ENCODE data around the gene RHBDD3. TPM values are rescaled to one million over a fixed set of nuclear protein-coding genes. Genes with fewer than 3 reads are reported as not detected.
A peak's percentile ranks its signal among the peaks of the same experiment; 100 is the strongest.
"Not testable (repeated sequence)": the region's sequence is repeated elsewhere in the genome, so short reads cannot be mapped to it uniquely, and the experiment has no call there.

Gene RHBDD3
- total RNA-seq, 1 donor from 2014 or later = 19.0 TPM

DNA sequence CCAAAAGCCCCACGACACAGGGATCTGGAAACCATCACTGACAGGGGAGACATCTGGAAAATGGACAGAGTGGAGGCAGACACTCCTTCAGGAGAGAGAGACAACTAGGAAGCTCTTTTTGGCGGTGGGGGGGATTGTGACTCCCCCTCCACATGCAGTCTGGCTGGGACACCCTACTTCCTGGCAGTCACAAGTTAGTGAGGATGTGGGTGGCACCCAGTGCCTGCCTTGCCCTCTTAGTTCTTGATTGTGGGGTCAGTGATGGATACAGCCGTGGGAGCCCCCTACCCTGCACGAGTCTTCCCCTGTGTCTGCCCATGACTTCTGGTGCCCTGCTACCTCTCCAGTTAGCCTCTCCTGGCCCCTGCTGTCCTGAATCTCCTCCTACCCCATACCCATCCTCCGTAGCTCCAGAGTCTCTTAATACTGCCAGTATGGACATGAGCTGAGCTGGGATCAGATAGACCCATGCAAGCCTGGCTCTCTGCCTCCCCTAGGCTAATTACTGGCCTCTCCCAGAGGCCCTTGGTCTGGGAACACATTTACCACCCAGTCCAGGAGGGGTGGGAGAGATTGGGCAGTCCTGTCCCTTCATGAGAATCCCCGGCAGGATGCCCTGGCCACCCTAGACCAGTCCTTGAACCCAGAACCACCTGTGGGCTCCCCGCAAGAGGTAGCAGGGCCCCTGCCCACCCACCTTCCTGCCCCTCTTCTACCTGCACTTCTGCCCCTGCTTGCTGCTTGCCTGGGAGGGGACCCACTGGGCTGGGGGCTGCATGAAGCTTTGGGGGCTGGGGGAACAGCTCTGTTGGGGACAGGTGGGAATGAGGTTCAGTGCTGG, 22.8 kb downstream of the RHBDD3 start:
- intact Hi-C loops (cut with DNase I) = loop anchor here (5.0 kb wide), 1 partner anchor 88 kb away; no protein-coding TSS in a partner anchor
- Histone ChIP-seq H3K36me3 (no peaks in the 10 kb centered on the region), H3K27me3 (no peaks in the 10 kb centered on the region), H3K9me3 (no peaks in the 10 kb centered on the region), H3K27ac (no peak overlapping the region), H3K4me3 (no peak overlapping the region), H3K4me1 (peaks cover 6% of the 10 kb centered on the region)
- TF ChIP-seq, protein P1, sequence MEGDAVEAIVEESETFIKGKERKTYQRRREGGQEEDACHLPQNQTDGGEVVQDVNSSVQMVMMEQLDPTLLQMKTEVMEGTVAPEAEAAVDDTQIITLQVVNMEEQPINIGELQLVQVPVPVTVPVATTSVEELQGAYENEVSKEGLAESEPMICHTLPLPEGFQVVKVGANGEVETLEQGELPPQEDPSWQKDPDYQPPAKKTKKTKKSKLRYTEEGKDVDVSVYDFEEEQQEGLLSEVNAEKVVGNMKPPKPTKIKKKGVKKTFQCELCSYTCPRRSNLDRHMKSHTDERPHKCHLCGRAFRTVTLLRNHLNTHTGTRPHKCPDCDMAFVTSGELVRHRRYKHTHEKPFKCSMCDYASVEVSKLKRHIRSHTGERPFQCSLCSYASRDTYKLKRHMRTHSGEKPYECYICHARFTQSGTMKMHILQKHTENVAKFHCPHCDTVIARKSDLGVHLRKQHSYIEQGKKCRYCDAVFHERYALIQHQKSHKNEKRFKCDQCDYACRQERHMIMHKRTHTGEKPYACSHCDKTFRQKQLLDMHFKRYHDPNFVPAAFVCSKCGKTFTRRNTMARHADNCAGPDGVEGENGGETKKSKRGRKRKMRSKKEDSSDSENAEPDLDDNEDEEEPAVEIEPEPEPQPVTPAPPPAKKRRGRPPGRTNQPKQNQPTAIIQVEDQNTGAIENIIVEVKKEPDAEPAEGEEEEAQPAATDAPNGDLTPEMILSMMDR (IDR thresholded peaks at IDR 0.05) = no peak
- no peak for ATAC-seq
- DNase-seq = no peak

DNA sequence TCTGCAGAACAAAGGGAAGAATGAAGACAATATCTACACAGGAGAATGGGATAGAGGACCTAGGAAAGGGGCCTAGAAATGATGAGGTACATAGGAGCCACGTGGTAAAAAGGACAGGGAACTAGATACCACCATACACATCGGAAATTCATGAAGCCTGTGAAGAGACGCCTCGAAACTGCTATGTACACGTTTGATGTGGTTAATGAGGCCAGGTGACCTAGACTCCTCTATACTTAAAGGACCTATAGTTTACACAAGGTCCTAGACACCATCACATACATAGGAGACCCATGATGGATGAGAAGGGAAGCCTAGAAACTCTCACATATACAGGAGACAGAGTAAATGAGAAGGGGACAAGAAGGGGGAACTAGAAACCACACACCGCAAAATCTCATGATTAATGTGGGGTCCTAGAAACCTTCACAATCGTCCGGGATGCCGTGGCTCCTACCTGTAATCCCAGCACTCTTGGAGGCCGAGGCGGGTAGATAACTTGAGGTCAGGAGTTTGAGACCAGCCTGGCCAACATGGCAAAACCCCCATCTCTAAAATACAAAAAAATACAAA, 23.8 kb downstream of the RHBDD3 start:
- TF ChIP-seq, protein P1 (IDR thresholded peaks at IDR 0.05) = no peak
- intact Hi-C loops (cut with DNase I) = no loop called here
- ATAC-seq = no peak

DNA sequence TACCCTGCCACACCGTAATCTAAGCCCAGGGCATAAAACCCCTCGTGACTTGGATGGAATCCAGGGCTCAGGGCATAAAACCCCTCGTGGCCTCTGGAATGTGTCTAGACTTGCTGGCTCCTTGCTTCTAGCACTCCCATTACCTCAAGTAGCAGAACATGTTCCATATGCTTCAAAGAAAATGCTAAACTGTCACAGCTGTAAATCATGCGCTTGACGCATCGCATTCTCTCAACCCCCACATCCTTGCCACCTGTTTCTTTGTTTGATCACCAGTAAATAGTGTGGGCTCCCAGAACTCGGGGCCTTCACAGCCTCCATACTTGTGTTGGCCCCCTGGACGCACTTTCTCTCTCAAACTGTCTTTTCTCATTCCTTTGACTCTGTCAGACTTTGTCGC, 27.3 kb downstream of the RHBDD3 start:
- ATAC-seq; intact Hi-C loops (cut with DNase I); H3K36me3 ChIP-seq; H3K27me3 ChIP-seq; DNase-seq; H3K4me1 ChIP-seq; H3K4me3 ChIP-seq; H3K27ac ChIP-seq; H3K9me3 ChIP-seq: not testable (repeated sequence)

More for the DNA sequence above, 23.8 kb downstream of the RHBDD3 start:
- no peak overlapping the region for H3K27ac ChIP-seq
- no peaks in the 10 kb centered on the region for H3K36me3 ChIP-seq
- DNase-seq = no peak
- no peak overlapping the region for H3K4me3 ChIP-seq
- H3K4me1 ChIP-seq = peaks cover 6% of the 10 kb centered on the region
- no peaks in the 10 kb centered on the region for H3K9me3 ChIP-seq
- no peaks in the 10 kb centered on the region for H3K27me3 ChIP-seq

DNA sequence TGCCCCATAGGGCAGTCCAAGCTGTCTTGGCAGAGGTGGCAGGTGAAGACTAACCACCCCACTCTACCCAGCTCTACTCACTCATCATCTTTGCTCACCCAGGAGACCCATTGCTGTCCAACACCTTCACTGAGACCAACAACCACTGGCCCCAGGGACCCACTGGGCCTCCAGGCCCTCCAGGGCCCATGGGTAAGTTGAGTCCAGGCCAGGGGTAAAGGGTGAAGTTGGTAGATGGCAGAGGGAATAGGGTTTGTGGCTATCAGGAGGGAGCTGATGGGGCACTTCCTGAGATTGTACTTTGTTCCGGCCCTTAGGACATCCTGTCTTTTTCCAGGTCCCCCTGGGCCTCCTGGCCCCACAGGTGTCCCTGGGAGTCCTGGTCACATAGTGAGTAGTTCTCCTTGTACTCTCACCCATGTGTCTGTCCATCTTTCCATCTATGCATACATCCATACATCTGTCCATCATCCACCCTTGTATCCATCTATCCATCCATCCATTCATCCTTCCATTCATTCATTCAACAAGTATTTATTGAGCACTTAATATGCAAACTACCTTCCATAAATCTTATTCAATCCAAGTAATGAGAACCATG, 34.4 kb downstream of the RHBDD3 start:
- Histone ChIP-seq H3K36me3 (no peaks in the 10 kb centered on the region), H3K9me3 (no peaks in the 10 kb centered on the region), H3K4me1 (no peaks in the 10 kb centered on the region), H3K4me3 (no peak overlapping the region), H3K27ac (no peak overlapping the region), H3K27me3 (no peaks in the 10 kb centered on the region)
- ATAC-seq (peak; percentile 25), DNase-seq (no peak)
- TF ChIP-seq, protein P1 (IDR thresholded peaks at IDR 0.05) = no peak
- intact Hi-C loops (cut with DNase I) = no loop called here

DNA sequence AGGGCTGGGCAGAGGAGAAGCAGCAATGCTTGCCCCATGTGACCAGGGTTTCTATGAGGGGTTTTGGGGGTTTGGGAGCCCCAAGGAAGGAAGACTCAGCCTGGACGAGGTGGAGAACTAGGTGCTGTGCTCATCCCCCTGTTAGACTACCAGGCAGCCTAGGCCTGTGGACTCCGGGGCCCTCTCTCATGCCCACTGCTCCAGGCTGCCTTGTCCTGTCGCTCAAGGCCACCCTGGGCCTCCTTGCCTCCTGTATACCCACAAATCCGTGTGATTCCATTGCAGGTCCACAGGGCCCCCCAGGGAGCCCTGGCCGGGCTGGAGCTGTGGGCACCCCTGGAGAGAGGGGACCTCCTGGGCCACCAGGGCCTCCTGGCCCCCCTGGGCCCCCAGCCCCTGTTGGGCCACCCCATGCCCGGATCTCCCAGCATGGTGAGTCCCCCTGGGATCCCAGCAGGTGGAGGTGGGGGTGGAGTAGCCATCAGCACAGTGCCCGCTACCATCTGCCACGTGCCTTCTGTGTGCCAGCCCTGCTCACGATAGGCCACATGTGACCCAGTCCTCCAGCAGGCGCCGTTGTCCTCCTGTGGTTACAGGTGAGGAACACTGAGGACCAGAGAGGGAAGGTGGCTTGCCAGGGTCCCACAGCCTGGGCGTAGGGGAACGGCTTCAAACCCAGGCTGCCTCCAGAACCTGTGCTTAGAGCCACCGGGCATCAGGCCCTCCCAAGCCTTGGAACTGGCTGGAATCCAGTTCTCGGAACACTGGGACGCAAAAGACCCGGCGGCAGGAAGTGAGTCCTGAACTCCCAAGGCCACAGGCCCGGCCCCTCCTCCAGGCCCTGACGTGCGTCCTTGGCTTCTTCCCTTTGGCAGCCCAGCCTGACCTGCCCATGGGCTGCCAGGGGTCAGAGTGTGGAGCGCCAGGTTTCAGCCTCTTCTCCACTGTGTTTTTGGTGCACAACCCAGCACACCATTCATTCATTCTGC, 35.5 kb downstream of the RHBDD3 start:
- Histone ChIP-seq H3K4me3 (no peak overlapping the region), H3K36me3 (no peaks in the 10 kb centered on the region), H3K27me3 (no peaks in the 10 kb centered on the region), H3K27ac (peak overlapping the region; percentile 36), H3K9me3 (no peaks in the 10 kb centered on the region), H3K4me1 (no peaks in the 10 kb centered on the region)
- intact Hi-C loops (cut with DNase I) = no loop called here
- DNase-seq (no peak), ATAC-seq (peak; percentile 47)
- TF ChIP-seq, protein P1 (IDR thresholded peaks at IDR 0.05) = no peak

Data from upper lobe of right lung (tissue), 1 donor.